ENCODE data around the gene TMEM140.

The TMEM140 gene

GRCh38 chr7:135152442-135152841 lies 4.6 kb downstream of the TMEM140 start:
- POLR2A ChIA-PET = no interaction called here
- DNase-seq (ENCODE audit: extremely low spot score) = no peak

GRCh38 chr7:135154734-135155133 lies 6.9 kb downstream of the TMEM140 start:
- ChIA-PET POLR2A (no interaction called here), CTCF (no interaction called here)
- TF ChIP-seq TARDBP (IDR thresholded peaks at IDR 0.05) (0 out of 2 replicates have a peak, but pooled peaks have one; percentile 2), ZNF384 (IDR thresholded peaks at IDR 0.05) (no peak)
- DNase-seq (ENCODE audit: extremely low spot score) = no peak

More at GRCh38 chr7:135152442-135152841, 4.6 kb downstream of the TMEM140 start:
- TF ChIP-seq ELF4 (IDR thresholded peaks at IDR 0.05) (no peak), ARNT (IDR thresholded peaks at IDR 0.05) (no peak), TARDBP (IDR thresholded peaks at IDR 0.05) (no peak)
- CTCF ChIA-PET = no interaction called here

- ChIA-PET POLR2A (no interaction called here), CTCF (no interaction called here)
- DNase-seq (ENCODE audit: extremely low spot score) = no peak
- TF ChIP-seq FOXA1 (IDR thresholded peaks at IDR 0.05) = no peak
- no peak for TF ChIP-seq PKNOX1 (IDR thresholded peaks at IDR 0.05)
- no peak for TF ChIP-seq FOXM1 (IDR thresholded peaks at IDR 0.05; ENCODE audit: borderline replicate concordance)
- no peak for TF ChIP-seq L3MBTL2 (conservative IDR thresholded peaks at IDR 0.05)
- TF ChIP-seq FOXK2 (IDR thresholded peaks at IDR 0.05) = no peak
- no peak for TF ChIP-seq NFRKB (IDR thresholded peaks at IDR 0.05)
- TF ChIP-seq BHLHE40 (IDR thresholded peaks at IDR 0.05; ENCODE audit: borderline replicate concordance) = no peak
- no peak for TF ChIP-seq TARDBP (IDR thresholded peaks at IDR 0.05)
- TF ChIP-seq ARNT (IDR thresholded peaks at IDR 0.05) = no peak
- TF ChIP-seq SP1 (IDR thresholded peaks at IDR 0.05) = no peak
- no peak for TF ChIP-seq LEF1 (IDR thresholded peaks at IDR 0.05; ENCODE audit: borderline replicate concordance)
- TF ChIP-seq SUZ12 (IDR thresholded peaks at IDR 0.05) = no peak
- no peak for TF ChIP-seq HDGF (IDR thresholded peaks at IDR 0.05; ENCODE audit: borderline replicate concordance)
- no peak for TF ChIP-seq CTBP1 (IDR thresholded peaks at IDR 0.05; ENCODE audit: borderline replicate concordance)
Measured at GRCh38 chr7:135156290-135156689, 8.4 kb downstream of the TMEM140 start.

GRCh38 chr7:135158141-135158655 lies 10.3 kb downstream of the TMEM140 start:
- no peak for TF ChIP-seq ZNF384 (IDR thresholded peaks at IDR 0.05)
- no peak for TF ChIP-seq FOXM1 (IDR thresholded peaks at IDR 0.05; ENCODE audit: borderline replicate concordance)
- no peak for TF ChIP-seq HDGF (IDR thresholded peaks at IDR 0.05; ENCODE audit: borderline replicate concordance)
- no peak for TF ChIP-seq CTBP1 (IDR thresholded peaks at IDR 0.05; ENCODE audit: borderline replicate concordance)
- no peak for TF ChIP-seq FOXK2 (IDR thresholded peaks at IDR 0.05)
- TF ChIP-seq SUZ12 (IDR thresholded peaks at IDR 0.05) = no peak
- TF ChIP-seq ARNT (IDR thresholded peaks at IDR 0.05) = no peak
- TF ChIP-seq NFRKB (IDR thresholded peaks at IDR 0.05) = no peak
- TF ChIP-seq SP1 (IDR thresholded peaks at IDR 0.05) = no peak
- TF ChIP-seq ELF4 (IDR thresholded peaks at IDR 0.05) = no peak
- TF ChIP-seq TARDBP (IDR thresholded peaks at IDR 0.05) = no peak
- no peak for TF ChIP-seq BHLHE40 (IDR thresholded peaks at IDR 0.05; ENCODE audit: borderline replicate concordance)
- TF ChIP-seq PKNOX1 (IDR thresholded peaks at IDR 0.05) = no peak
- TF ChIP-seq L3MBTL2 (conservative IDR thresholded peaks at IDR 0.05) = no peak
- no peak for TF ChIP-seq FOXA1 (IDR thresholded peaks at IDR 0.05)
- no peak for TF ChIP-seq LEF1 (IDR thresholded peaks at IDR 0.05; ENCODE audit: borderline replicate concordance)
- POLR2A ChIA-PET = interaction anchor here (0.5 to 1.6 kb wide), 3 partner anchors 9 to 412 kb away, joined by 3 to 4 read pairs (median 4); partner anchors contain the start of gene CYREN
- DNase-seq (ENCODE audit: extremely low spot score) = no peak
- CTCF ChIA-PET = no interaction called here

- TF ChIP-seq PKNOX1 (IDR thresholded peaks at IDR 0.05) = no peak
- TF ChIP-seq FOXK2 (IDR thresholded peaks at IDR 0.05) = no peak
- no peak for TF ChIP-seq CTBP1 (IDR thresholded peaks at IDR 0.05; ENCODE audit: borderline replicate concordance)
- no peak for TF ChIP-seq BHLHE40 (IDR thresholded peaks at IDR 0.05; ENCODE audit: borderline replicate concordance)
- TF ChIP-seq FOXA1 (IDR thresholded peaks at IDR 0.05) = no peak
- POLR2A ChIA-PET = interaction anchor here (0.9 kb wide), 1 partner anchor 12 kb away, joined by 4 read pairs; the partner anchor contains the start of gene CYREN
- no peak for DNase-seq (ENCODE audit: extremely low spot score)
- CTCF ChIA-PET = no interaction called here
Measured at GRCh38 chr7:135158874-135159273, 11.0 kb downstream of the TMEM140 start.

GRCh38 chr7:135159359-135160085 lies 11.7 kb downstream of the TMEM140 start:
- ChIA-PET CTCF (no interaction called here), POLR2A (interaction anchor here (1.4 to 1.9 kb wide), 2 partner anchors 11 to 12 kb away, joined by 4 to 12 read pairs; partner anchors contain the start of genes CYREN and TMEM140)
- TF ChIP-seq SUZ12 (IDR thresholded peaks at IDR 0.05) (no peak), ZNF384 (IDR thresholded peaks at IDR 0.05) (no peak), LEF1 (IDR thresholded peaks at IDR 0.05; ENCODE audit: borderline replicate concordance) (no peak), PKNOX1 (IDR thresholded peaks at IDR 0.05) (peak; percentile 65), FOXM1 (IDR thresholded peaks at IDR 0.05; ENCODE audit: borderline replicate concordance) (no peak), NFRKB (IDR thresholded peaks at IDR 0.05) (no peak), SP1 (IDR thresholded peaks at IDR 0.05) (no peak), ARNT (IDR thresholded peaks at IDR 0.05) (no peak), BHLHE40 (IDR thresholded peaks at IDR 0.05; ENCODE audit: borderline replicate concordance) (no peak)
- DNase-seq (ENCODE audit: extremely low spot score) = no peak

Measured in HEK293T (cell line).